ENCODE measurements around the gene AKAP8L.

Gene AKAP8L

DNA sequence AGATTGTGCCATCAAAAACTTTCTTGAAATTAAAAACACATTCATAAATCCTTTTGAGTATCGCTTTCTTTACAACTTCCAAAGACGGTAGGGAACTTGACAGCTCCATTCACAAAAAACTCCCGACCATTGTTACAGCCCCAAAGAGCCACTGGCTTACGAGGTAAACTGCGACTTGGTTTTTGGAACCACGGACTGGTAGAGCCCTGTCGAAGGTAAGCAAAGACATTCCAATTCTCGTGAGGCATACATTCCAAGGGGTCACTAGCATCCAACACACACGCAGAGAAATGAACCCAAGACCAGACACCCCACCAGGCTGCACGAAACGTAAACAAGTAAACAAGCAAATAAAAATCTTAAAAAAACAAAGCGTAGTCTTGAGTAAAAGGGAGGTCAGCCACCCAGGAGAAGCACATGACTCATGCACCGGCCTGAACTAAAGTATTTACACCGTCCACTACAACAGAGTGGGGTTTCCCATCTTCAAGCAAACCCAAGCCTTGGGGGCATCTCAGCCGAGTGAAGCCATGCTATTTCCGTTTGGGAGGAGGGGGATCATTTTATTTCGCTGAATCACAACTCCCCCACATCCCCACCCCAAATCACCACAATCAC is 87.9 kb downstream of the AKAP8L start:
- no peak for DNase-seq
- in situ Hi-C loops (cut with MboI; ENCODE audit: low pct_unique_long_range_greater_than_20kb, low sequenced_read_pairs): no loop called here

Data from KBM-7 (cell line).